CD4-positive, alpha-beta T cell treated with Interleukin-1 beta for 1 hour (primary cell): Measurements from ENCODE around the gene DRG2.

ENCODE experiments used
- DNase-seq, 2 donors: peaks; one replicate each; pipeline ENCODE4 v3.0.0-alpha.2; 2020 to 2022

The DRG2 gene

DNA sequence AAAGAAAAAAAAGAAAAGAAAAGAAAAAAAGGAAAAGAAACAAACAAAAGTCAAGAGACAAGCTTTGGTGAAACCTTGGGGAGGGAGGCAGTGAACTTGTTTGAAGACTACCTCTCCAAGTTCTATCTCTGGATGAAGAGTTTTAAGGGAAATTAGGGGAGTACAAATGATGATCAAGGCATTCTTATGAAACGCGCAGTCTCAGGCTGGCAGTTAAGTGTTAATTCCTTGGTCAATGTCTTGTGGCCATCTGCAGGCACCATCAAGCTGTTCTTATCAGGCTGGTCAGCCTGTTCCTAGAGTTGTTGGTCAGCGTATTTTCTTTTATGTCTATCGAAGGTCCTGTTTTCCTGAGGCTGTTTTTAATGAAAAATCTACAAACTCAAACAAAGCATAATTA is 8.2 kb upstream of the DRG2 start:
- no peak for DNase-seq

DNA sequence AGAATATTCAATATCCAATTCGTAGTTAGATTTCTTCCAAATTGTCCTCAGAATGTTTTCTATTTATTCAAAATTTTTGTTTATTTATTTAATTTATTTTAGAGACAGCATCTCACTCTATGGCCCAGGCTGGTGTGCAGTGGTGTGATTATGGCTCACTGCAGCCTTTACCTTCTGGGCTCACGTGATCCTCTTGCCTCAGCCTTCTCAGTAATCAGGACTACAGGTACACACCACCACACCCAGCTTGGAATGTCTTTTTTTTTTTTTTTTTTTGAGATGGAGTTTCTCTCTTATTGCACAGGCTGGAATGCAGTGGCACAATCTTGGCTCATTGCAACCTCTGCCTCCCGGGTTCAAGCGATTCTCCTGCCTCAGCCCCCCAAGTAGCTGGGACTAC is 3.5 kb upstream of the DRG2 start:
- no peak for DNase-seq

DNA sequence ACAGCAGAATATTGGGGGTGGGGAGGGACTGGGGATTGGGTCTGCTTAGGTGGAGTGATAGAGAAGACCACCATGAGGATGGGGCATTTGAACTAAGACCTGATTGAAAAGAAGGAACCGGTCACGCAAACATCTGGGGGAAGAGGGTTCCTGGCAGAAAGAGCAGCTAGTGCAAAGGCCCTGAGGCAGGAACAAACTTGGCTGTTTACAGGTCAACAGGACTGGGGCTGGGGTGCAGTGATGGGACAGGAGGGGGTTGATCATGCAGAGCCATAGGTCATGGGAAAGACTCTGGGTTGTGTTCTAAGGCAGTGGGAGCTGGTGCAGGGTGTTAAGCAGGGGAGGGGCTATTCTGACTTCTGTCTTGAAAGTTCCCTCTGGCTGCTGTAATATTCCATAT is 1.9 kb downstream of the DRG2 start:
- DNase-seq: no peak

DNA sequence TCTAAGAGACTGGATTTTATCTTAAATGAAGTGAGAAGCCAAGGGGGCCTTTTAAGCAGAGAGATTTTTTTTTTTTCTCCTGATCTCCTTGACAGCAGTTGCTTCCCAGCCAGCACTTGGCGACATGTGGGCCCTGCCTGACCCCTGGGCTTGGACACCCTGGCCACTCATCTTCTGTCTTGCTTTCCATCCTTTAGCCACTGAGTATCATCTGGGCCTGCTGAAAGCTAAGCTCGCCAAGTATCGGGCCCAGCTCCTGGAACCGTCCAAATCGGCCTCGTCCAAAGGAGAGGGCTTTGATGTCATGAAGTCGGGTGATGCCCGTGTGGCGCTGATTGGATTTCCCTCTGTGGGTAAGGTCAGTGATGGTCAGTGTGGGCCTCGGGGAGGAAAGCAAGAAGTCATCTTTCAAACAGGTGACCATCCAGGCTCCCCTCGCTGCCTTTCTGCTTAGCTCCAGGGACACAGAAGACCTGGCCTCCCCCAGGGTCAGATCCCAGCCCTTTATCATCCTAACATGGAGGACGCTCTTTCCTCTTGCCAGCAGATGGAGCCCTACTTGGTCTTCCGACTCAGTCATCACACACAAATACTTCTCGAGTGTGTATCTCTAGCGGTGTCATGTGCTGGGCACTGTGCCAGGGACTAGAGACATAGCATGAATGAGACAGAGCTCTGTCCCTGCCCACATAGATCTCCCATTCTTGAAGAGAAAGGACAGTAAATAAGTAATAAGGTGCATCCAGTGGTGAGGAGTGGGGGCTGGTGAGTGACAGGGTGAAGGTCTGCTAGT is 6.1 kb downstream of the DRG2 start:
- DNase-seq: no peak

DNA sequence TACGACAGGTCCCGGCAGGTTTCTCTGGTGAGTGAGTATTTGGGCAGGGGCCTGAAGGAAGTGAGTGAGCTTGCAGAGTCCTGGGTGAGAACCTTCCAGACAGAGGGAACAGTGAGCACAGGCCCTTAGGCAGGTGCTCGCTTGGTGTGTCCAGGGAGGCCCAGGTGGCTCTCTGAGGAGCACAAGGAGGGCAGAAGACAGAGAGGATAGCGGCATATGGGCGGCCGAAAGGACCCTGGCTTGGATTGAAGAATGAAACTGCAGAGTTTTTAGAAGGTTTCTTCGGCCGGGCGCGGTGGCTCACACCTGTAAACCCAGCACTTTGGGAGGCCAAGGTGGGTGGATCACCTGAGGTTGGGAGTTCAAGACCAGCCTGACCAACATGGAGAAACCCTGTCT is 6.7 kb downstream of the DRG2 start:
- no peak for DNase-seq

DNA sequence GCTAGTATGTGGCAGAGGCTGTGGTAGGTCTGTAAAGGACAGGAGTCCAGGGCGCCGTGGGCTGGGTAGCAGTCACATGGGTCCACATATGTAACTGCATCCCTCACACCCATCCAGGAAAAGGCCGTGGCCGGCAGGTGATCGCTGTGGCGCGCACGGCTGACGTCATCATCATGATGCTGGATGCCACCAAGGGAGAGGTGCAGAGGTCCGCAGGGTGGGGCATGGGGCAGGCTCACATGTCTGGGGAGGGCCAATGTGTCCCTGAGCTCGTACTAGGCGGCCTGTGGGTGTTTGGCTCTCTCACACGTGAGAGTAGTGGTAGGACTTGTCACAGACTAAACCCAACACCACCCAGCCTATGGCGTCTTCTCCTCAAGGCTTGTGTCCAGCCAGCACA is 11.8 kb downstream of the DRG2 start:
- DNase-seq: no peak

DNA sequence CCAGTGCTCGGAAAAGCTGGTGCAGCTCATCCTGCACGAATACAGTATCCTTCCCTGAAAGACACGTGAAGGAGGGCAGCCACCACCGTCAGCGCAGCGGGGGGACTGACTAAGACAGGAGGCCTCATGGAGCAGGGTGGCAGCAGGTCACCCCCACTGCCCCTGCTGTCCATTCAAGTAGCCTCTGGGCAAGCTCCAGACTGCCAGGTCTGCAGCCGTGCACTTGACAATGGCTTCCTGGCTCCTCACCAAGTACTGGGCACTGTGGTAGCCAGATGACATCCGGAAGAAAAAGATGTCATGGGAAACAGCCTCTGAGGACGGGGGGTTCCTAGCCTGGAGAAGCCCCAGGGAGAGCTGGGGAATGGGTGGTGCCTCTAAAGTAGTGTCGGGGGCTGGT is 12.9 kb downstream of the DRG2 start:
- DNase-seq: no peak

DNA sequence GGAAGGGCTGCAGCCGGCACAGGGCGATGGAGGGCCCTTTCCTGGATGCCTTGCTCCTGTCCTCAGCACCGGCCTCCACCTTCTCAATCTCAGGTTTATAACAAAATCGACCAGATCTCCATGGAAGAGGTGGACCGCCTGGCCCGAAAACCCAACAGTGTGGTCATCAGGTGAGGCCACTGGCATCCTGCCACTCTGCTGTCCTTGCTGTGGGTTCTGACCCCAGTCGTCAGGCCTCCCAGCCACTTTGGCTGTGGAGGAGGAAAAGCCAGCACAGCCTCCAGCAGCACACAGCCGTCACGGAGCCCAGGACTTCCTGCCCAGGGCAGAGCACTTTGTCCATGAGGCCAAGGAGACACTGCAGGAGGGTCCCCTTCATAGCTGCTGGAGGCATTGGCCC is 14.1 kb downstream of the DRG2 start:
- no peak for DNase-seq

DNA sequence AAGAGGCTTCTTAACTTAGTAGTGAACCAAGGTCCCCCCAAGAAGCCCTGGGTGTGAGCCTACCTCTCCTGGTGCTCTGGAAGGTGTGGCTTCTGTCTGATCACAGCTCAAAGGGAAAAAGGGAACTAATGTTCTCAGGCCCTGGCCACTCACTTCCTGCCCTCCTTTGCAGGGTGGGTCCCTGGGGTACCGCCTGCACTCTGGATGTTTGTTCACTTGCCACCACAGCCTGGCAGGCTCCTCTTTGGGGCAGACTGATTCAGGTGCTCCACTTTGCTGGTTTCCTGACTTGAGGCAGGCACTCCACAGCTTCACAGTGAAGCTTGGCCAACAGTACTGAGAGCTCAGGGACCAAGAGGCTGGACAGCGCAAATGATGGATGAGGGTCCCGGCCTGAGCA is 14.9 kb downstream of the DRG2 start:
- DNase-seq: no peak

DNA sequence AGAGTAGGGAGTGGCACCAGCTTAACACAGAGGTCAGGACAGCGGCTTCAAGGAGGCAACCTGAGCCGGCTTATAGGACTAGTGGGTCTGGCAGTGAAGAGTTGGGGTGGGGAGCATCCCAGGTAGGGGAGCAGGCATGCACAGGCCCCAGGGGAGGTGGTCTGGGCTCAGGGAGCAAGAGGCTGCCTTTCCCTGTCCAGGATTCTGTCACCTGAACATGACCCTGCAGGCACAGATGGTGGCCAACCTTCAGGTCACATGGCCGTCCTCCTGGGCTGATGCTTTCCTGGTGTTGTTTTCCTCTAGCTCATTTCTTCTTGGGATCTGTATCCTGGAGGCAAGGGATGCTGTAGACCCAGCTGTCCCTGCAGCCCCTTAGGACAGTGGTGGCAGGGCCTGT is 17.3 kb downstream of the DRG2 start:
- no peak for DNase-seq

DNA sequence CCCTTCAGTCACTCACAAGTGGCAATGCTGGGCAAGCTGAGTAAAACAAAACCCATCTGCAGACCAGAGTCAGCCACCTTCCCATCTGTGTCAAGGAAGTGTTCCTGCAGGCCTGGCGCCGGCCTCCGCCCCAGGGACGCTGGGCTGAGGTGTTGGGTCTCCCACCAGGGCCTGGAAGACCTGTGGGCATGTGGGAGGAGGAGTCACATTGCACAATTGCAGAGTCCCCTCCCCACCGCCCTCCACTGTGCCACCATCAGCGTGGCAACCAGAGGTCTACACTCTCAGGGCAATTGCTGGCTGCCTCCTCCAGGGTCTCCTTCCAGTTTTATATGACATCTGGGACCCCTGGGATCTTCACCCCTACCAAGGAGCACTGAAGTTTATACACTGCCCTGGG is 17.8 kb downstream of the DRG2 start:
- no peak for DNase-seq

DNA sequence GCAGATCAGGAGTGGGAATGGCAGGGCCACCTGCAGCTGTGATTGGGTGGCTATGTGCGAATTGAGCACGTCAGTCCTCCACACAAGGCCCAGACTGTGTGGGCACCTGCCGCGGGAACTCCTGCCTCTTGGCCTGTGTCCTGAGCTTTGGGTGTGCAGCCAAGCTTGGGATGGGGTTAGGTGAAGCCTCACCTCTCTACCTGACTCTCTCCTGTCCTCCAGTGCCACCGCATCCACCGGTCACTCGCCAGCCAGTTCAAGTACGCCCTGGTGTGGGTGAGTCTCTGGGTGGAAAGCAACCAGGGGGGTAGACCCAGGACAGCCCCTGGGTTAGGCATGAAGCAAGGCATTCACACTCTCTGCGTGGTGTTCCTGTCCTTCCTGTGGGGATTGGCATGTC is 18.5 kb downstream of the DRG2 start:
- DNase-seq: no peak

DNA sequence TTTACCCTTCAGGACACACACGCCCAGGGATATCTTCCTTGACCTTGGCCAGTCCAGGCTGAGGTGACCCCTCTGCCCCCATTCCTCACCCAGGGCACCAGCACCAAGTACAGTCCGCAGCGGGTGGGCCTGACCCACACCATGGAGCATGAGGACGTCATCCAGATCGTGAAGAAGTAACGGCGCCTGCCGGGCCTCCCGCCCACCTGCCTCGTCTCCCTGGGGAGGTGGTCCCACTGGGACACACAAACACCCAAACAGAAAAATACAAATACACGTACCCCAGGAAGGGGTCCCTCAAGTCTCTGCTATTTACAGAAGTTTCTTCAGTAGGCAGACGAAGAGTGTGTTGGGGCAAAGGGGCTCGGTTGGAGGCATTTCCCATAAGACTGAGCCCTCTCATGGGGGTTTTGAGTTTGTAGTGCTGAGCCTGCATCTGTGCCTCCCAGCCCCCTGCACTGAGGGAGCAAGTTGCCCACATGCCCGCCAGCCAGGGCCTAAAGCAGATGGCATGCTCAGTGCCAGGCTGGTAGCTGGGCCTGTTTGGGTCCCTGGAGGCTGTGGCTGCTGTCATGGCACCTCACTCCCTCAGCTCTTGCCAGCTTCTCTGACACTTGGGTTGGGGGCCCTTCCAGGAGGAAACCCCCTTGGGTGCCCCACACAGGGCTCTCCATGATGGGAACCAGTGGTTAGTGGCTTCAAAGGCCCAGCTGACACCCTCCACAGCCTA is 19.5 kb downstream of the DRG2 start:
- DNase-seq: no peak

DNA sequence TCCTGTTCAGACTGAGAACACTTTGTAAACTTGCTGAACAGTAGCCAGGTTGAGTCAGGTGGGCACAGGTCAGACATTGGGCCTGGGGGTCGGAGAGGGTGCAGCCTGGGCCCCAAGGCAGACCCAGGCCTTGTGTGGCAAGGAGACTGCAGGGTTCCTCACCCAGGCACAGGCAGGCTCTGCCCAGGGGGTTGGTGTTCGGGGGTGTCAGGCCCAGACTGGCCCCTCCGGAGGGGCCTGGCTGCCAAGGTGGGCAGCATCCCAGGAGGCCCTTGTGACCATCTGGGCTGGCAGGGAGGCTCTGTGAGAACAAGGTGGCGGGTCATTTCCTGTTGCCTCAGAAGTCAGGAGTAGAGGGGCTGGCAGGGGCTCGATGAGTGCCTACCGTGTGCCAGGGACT is 20.2 kb downstream of the DRG2 start:
- DNase-seq: no peak

DNA sequence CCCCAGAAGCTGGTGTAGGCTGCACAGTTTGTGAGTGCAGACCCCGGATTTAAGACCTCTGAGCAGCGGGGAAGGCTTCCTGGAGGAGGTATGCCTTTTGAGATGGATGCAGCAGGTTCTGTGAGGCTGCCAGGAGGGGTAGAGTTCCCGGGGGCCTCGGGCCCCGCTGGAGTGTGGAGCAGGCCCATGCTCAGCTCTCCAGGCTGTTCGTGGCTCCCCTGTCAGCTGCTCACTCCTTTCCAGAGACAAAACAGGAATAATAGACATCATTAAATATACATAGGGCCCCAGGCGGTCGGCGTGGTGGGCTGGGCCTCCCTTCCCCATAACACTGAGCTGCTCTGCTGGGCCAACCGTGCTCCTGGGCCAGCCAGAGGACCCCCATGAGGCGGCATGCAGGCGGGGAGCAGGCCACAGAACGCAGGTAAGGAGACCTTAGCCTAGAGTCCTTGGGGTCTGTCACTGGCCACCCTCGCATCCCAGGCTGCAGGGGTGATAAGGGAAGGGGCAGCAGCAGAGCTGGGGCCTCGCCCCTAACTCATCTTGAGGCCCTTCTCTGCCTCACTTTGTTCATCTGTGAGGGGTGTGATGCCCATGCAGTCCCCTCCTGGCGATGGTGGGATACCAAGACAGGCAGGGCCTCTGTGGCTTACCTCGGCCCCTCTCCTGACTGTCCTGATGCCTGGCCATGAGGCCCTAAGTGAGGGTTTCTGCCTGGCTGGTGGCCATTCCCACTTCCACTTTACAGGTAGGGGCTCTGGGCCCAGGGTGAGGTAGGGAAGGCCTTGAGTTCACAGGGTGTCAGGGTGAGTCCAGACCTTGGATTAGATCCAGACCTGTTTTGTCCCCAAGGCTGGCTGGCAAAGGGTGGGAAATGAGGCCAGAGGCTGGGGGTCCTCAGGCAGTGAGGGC is 20.9 kb downstream of the DRG2 start, which contains the start of gene MYO15A:
MYO15A (plus strand) TSS at position 356 of the 912 bp plus-strand sequence. CDS start 10,045 bp downstream, outside the sequence.
- DNase-seq: no peak

DNA sequence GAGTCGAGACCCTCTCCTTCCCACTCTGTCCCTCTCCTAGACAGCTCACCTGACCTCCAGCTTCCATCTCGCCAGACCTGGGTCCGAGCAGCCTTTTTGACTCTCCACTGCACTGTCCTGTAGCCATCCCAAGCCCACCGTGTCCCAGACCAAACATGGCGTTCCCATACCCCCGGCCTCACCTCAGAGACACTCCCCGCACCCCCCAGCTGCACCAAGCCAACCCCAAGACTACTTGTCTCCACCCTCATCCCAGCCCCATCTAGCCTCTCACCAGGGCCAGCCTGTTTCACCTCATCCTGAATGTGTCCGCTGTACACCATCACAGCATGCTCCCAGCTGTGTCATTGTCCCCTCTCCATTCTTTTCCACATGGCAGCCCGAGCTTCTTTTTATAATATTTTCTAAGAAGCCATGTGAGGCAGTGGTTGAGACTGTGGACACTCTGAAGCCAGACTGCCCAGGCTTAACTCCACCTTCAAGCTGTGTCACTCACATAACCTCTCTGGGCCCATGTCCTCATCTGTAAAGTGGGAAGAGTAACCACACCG is 22.3 kb downstream of the DRG2 start:
- DNase-seq: no peak

DNA sequence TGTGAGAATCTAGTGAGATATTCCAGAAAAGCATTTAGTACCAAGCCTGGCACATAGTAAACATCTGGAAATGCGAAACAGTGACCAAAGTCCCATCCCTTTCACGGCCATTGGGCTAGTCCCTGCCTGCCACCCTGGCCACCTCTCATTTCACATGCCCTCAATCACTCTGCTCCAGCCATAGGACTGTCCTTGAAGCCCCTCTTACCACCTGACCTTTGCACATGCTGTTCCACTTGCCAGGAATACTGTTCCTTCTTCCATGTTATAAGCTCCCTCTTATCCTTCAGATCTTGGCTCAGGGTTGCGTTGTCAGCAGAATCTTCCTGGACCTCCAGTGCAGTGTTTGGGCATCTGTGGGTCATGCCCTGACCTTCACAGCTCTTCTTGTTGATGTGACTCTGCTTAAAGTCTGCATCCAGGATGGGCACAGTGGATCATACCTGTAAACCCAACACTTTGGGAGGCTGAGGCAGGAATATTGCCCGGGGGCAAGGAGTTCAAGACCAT is 22.9 kb downstream of the DRG2 start:
- DNase-seq: no peak

DNA sequence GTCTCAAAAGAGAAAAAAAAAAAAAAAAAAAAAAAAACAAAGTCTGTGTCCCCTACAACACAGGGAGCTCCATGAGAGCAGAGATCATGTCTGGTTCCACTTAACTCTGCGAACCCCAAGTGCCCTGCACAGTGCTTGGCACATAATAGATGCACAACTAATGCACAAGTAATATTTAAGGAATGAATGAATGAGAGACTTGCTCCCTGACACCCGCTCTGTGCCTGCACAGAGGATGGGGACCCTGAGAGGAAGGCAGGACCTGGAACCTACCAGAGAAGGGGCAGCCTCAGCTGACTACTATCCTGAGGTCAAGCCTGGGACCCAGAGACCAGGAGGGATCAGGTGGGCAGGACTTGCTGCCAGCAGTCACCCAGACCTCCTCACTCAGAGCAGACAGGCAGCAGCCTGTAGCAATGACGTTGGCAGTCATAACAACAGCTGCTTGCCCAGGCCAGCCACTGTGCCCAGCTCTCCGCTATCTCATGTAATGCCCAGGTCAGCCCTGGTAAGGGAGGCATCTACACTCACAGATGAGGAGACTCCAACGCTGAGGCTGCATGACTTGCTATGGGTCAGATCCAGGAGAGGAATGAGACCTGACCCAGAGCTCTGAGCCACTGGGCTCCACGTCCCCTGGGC is 23.7 kb downstream of the DRG2 start:
- DNase-seq: no peak

DNA sequence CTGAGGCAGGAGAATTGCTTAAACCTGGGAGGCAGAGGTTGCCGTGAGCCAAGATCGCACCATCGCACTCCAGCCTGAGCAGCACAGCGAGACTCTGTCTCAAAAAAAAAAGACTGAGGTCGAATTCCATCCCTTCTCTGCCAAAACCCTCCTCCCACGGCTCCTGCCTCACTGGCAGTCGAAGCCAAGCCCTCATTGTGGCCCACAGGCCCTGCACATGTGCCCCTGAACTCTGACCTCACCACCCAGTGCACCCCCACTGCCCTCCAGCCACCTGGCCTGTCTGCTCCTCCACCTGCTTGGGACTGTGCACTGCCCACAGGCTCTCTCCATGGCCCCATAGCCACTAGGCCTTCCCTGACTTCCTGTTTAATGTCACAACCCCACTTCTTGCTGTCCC is 27.8 kb downstream of the DRG2 start:
- no peak for DNase-seq

DNA sequence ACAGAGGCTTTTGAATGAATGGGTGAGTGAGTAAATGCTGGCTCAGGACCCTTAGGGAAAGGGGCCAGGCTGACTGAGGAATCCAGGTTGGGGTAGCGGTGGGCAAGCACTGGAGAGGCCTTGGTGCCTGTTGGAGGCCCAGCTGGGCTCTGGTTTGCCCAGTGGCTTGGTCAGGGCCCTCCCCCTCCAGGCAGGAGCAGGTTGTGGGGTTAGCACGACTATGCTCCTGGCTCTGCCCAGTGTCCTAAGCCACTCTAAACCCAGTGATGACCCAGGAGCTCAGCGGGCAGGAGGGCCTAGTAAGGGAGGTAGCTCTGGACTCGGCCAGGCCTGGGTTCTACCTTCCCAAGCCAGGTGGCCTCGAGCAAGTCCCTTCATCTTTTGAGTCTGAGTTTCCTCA is 28.3 kb downstream of the DRG2 start:
- no peak for DNase-seq

DNA sequence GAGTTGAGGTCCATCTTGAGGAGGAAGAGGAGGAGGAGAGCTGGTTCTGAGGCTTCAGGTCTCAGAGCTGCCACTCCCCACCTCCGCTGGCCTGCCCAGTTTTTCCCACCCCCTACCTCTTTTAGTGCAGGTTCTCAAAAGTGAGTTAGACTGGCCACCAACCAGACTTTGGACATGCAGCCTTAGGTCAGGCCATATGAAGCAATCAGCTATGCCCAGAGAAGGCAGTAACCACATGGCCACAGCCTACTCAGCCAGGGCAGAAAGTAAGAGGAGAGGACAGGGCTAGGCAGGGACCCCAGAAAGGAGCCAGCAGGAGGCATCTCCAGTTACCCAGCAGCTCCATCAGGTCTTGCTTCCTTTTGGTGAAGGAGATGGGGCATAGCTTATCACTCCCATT is 29.8 kb downstream of the DRG2 start:
- DNase-seq: no peak
